Smooth muscle cell (in vitro differentiated cells): ENCODE results near the gene CRYGS. TPM values are rescaled to one million over a fixed set of nuclear protein-coding genes. Genes with fewer than 3 reads are reported as not detected.
A peak's percentile ranks its signal among the peaks of the same experiment; 100 is the strongest.

Source experiments
- DNase-seq: peaks from one replicate; lab custom pipeline; 2025; ENCODE audit not compliant: unreplicated experiment; lab: John Stamatoyannopoulos, UW
- H2AFZ ChIP-seq: fragments of 200-600 bp; sonication (generic); 2 replicates; pipeline ENCODE4 v1.6.0; 2016; ENCODE audit warnings: antibody characterized with exemption, low read depth, mild to moderate bottlenecking
- H3F3A ChIP-seq: fragments of 200-600 bp; sonication (generic); 2 replicates; pipeline ENCODE4 v1.6.0; 2017; ENCODE audit warnings: antibody characterized with exemption, low read depth
- H3K27ac ChIP-seq: fragments of 200-600 bp; sonication (generic); 2 replicates; pipeline ENCODE4 v1.5.1; 2016; ENCODE audit warnings: low read depth, mild to moderate bottlenecking
- H3K27me3 ChIP-seq: fragments of 200-600 bp; sonication (generic); 2 replicates; pipeline ENCODE4 v1.6.1; 2016; ENCODE audit warnings: low read depth, mild to moderate bottlenecking
- H3K36me3 ChIP-seq: fragments of 200-600 bp; sonication (generic); 2 replicates; pipeline ENCODE4 v1.5.1; 2016; ENCODE audit warnings: low read depth
- H3K4me1 ChIP-seq: fragments of 200-600 bp; sonication (generic); 2 replicates; pipeline ENCODE4 v1.5.1; 2016; ENCODE audit warnings: low read depth
- H3K4me2 ChIP-seq: fragments of 200-600 bp; sonication (generic); 2 replicates; pipeline ENCODE4 v1.6.0; 2016; ENCODE audit warnings: mild to moderate bottlenecking
- H3K4me3 ChIP-seq: fragments of 200-600 bp; sonication (generic); 2 replicates; pipeline ENCODE4 v1.5.1; 2016; ENCODE audit warnings: mild to moderate bottlenecking
- H3K79me2 ChIP-seq: fragments of 200-600 bp; sonication (generic); 2 replicates; pipeline ENCODE4 v1.6.0; 2016; ENCODE audit warnings: low read depth, mild to moderate bottlenecking
- H3K9ac ChIP-seq: fragments of 200-600 bp; sonication (generic); 2 replicates; pipeline ENCODE4 v1.6.0; 2016; ENCODE audit warnings: low read depth
- H3K9me3 ChIP-seq: fragments of 200-600 bp; sonication (generic); replicated peaks from 2 replicates; pipeline ENCODE4 v1.5.1; 2016; ENCODE audit warnings: low read depth
- H4K20me1 ChIP-seq: fragments of 200-600 bp; sonication (generic); 2 replicates; pipeline ENCODE4 v1.6.0; 2016; ENCODE audit warnings: low read depth
- WGBS: methylation state at CpG from one replicate; pipeline ENCODE4 v1.1.7; 2016; ENCODE audit warnings: low lambda C conversion rate; 5-methylcytosine and 5-hydroxymethylcytosine counted together
- polyA plus RNA-seq: library from polyadenylated mRNA; unstranded; fragments of >200 nt; fragmentation: Nextera tagmentation; extraction: Ambion mirVana; gene quantifications from 2 replicates; pipeline ENCODE4 v1.2.1, GENCODE V29; 2016
- total RNA-seq: library from RNA; depleted of rRNA; stranded (reverse); fragments of >200 nt; gene quantifications from 2 replicates; pipeline ENCODE4 v1.2.3, GENCODE V29; 2014
- TF ChIP-seq, protein P1 (sequence below): fragments of 200-600 bp; sonication (generic); IDR thresholded peaks from 2 replicates; pipeline ENCODE4 v1.5.1; 2017; ENCODE audit warnings: borderline replicate concordance, mild to moderate bottlenecking, antibody characterized with exemption; ENCODE audit not compliant: insufficient read depth, poor library complexity, severe bottlenecking

CRYGS gene
- total and polyA plus RNA-seq, 2 experiments from 2014 or later: 5.5 to 6.6 TPM

DNA sequence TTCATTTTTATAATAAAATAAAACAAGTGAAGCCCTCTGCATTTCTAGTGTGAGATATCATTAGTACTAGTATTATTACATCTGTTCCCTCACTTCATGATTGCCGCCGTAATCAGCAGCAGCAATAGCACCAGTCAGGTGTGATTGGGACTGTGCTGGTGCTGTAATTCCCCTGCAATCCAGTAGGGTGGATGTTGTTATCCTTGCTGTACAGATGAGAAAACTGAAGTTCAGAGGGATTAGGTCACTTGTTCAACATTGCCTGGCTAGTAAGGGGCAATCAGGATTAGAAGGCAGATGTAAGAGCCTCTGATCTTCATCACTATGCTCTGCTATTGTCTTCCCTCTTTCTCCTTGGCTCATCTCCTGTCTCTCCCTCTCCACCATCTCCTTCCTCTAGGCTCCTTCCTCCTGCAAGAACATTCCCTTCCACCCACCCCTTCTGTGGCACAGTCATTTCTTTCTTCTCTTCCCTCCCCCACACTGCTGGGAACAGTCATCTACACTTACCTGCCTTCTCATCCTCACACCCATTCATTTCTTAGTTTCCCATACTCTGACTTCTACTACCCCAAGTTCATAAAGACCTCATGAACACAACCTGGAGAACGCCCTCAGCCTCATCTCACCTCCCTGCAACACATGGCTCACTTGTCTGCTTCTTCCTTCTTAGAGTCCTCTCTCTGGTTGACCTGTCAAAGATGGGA is 29.7 kb downstream of the CRYGS start:
- no peak overlapping the region for H3K27ac ChIP-seq
- 73% methylated on average over 3 of the region's 3 CpGs for WGBS

GRCh38 chr3:186513386-186513785 is 30.8 kb downstream of the CRYGS start:
- Histone ChIP-seq H4K20me1 (no peaks in the 10 kb centered on the region), H3F3A (no peaks in the 10 kb centered on the region), H3K4me3 (no peak overlapping the region), H2AFZ (no peak overlapping the region), H3K27me3 (peaks cover 14% of the 10 kb centered on the region), H3K4me1 (no peaks in the 10 kb centered on the region), H3K9ac (no peak overlapping the region), H3K4me2 (no peak overlapping the region), H3K27ac (no peak overlapping the region), H3K79me2 (no peaks in the 10 kb centered on the region), H3K9me3 (no peaks in the 10 kb centered on the region), H3K36me3 (no peaks in the 10 kb centered on the region)
- 85% methylated on average over 5 of the region's 5 CpGs for WGBS
- DNase-seq: no peak
- TF ChIP-seq, protein P1, sequence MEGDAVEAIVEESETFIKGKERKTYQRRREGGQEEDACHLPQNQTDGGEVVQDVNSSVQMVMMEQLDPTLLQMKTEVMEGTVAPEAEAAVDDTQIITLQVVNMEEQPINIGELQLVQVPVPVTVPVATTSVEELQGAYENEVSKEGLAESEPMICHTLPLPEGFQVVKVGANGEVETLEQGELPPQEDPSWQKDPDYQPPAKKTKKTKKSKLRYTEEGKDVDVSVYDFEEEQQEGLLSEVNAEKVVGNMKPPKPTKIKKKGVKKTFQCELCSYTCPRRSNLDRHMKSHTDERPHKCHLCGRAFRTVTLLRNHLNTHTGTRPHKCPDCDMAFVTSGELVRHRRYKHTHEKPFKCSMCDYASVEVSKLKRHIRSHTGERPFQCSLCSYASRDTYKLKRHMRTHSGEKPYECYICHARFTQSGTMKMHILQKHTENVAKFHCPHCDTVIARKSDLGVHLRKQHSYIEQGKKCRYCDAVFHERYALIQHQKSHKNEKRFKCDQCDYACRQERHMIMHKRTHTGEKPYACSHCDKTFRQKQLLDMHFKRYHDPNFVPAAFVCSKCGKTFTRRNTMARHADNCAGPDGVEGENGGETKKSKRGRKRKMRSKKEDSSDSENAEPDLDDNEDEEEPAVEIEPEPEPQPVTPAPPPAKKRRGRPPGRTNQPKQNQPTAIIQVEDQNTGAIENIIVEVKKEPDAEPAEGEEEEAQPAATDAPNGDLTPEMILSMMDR: no peak

More for the DNA sequence above, 29.7 kb downstream of the CRYGS start:
- Histone ChIP-seq H3F3A (no peaks in the 10 kb centered on the region), H3K36me3 (no peaks in the 10 kb centered on the region), H3K79me2 (no peaks in the 10 kb centered on the region), H4K20me1 (no peaks in the 10 kb centered on the region), H3K27me3 (peaks cover 14% of the 10 kb centered on the region), H3K9me3 (no peaks in the 10 kb centered on the region), H2AFZ (no peak overlapping the region), H3K4me1 (no peaks in the 10 kb centered on the region), H3K4me2 (no peak overlapping the region), H3K4me3 (no peak overlapping the region), H3K9ac (no peak overlapping the region)
- TF ChIP-seq, protein P1: peak; percentile 30
- no peak for DNase-seq

DNA sequence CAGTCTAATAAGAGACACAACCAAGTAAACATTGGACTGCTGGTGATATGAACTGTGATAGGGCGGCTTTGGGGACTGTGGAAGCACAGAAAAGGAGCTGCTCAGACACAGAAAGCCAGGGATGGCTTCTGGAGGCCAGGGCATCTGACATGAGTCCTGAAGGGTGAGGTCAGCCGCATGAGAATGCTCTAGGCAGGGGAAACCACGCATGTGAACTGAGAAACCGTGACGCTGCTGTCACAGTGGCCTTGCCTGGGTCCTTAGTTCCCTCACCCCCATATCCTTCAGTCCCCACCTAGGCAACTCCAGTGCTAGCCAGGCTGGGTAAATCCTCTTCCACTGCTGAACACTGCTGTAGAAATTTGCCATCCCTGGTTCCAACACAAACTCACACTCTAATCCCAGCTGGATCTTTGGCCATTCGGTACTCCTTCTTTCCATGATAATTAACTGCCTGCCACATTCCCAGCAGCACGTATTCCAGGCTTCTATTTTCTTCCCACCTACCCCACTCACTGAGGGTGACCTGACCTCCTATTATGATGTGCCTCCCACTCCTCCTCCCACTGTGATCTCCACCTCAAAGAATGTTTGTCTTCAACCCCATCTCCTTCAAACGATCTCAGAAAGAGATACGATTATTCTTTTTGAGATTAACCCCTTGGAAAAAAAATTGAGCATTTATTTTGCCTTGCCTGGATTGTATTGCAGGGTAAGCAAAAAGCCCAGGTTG is 31.4 kb downstream of the CRYGS start:
- no peak overlapping the region for H2AFZ ChIP-seq
- TF ChIP-seq, protein P1: no peak
- H3K36me3 ChIP-seq: no peaks in the 10 kb centered on the region
- H3K4me3 ChIP-seq: no peak overlapping the region
- no peak overlapping the region for H3K4me2 ChIP-seq
- no peak for DNase-seq
- peaks cover 14% of the 10 kb centered on the region for H3K27me3 ChIP-seq
- H3K79me2 ChIP-seq: no peaks in the 10 kb centered on the region
- WGBS: 62% methylated on average over 9 of the region's 9 CpGs
- H3K9me3 ChIP-seq: no peaks in the 10 kb centered on the region
- no peak overlapping the region for H3K27ac ChIP-seq
- no peaks in the 10 kb centered on the region for H3K4me1 ChIP-seq
- H3F3A ChIP-seq: no peaks in the 10 kb centered on the region
- no peaks in the 10 kb centered on the region for H4K20me1 ChIP-seq
- no peak overlapping the region for H3K9ac ChIP-seq
